Lower leg skin (tissue), 4 donors: ENCODE measurements around the gene NKX6-2. TPM values are rescaled to one million over a fixed set of nuclear protein-coding genes. Genes with fewer than 3 reads are reported as not detected.
"Not testable (repeated sequence)": the region's sequence is repeated elsewhere in the genome, so short reads cannot be mapped to it uniquely, and the experiment has no call there.

ENCODE experiments used
- DNase-seq, 2 donors: peaks; one replicate each; pipeline ENCODE4 v3.0.0-alpha.2; 2019; ENCODE audit warnings: low spot score in 2 of 2
- H3K4me3 ChIP-seq: fragments of 200-600 bp; sonication (generic); 2 replicates; pipeline ENCODE4 v1.5.1; 2017; ENCODE audit warnings: mild to moderate bottlenecking, low read depth; ENCODE audit not compliant: poor library complexity, severe bottlenecking
- POLR2A ChIP-seq, 2 donors: fragments of 450-650 bp; IDR thresholded peaks; one replicate each; pipeline ENCODE4 v1.6.1; 2016 to 2017; ENCODE audit warnings: antibody characterized with exemption in 2 of 2, mild to moderate bottlenecking in 1 of 2, moderate library complexity in 1 of 2
- WGBS, 2 donors: methylation state at CpG; one replicate each; pipeline ENCODE4 v1.1.5; 2018; 5-methylcytosine and 5-hydroxymethylcytosine counted together
- intact Hi-C: fragments of 100-400 bp; cut with DNase I; formaldehyde crosslinking; loops from one replicate; pipeline ENCODE4 v1.15.0; 2023; ENCODE audit warnings: low total_unique reads
- total RNA-seq, 4 donors: library from RNA; depleted of rRNA; stranded (reverse); fragments of >200 nt; gene quantifications; one replicate each; pipeline ENCODE4 v1.1.0, GENCODE V29; 2016
- TF ChIP-seq, protein P1 (sequence below), 3 donors: fragments of 450-650 bp; IDR thresholded peaks; one replicate each; pipeline ENCODE4 v1.5.1; 2016; ENCODE audit warnings: antibody characterized with exemption in 3 of 3, mild to moderate bottlenecking in 3 of 3, moderate library complexity in 2 of 3

The NKX6-2 gene
- total RNA-seq, 4 donors from 2014 or later = not detected

DNA sequence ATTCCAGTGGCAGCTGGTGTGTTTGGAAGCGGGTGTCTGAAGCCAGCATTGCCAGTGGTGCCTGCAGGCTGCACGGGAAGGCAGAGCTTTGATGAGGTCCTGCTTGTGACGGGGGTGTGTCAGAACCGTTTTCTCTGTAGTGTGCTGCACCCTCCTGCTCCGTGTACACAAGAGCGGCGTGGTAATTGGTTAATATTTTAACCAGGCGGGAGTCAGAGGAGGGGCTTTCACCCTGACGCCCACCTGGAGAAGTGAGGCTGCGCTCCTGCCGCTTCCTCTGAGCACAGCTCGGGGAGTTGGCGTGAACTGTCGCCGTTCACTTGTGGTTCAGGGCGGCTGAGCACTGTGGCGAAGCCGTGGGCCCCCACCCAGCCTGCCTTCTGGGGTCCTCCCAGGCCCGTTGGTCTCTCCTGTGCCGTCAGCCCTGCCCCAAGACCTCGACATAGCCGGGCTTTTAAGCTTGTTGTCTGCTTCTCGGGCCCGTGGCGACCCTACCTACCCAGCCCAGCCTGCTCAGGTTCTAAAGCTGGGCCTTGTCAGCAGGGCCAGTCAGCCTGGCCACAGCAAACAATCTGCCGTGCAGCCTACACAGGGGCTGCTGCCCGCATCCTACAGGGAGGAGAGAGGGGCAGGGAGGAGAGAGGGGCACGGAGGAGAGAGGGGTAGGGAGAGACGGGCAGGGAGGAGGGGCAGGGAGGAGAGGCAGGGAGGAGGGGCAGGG, 11.6 kb downstream of the NKX6-2 start:
- no peak for TF ChIP-seq POLR2A (IDR thresholded peaks at IDR 0.05)
- TF ChIP-seq, protein P1, sequence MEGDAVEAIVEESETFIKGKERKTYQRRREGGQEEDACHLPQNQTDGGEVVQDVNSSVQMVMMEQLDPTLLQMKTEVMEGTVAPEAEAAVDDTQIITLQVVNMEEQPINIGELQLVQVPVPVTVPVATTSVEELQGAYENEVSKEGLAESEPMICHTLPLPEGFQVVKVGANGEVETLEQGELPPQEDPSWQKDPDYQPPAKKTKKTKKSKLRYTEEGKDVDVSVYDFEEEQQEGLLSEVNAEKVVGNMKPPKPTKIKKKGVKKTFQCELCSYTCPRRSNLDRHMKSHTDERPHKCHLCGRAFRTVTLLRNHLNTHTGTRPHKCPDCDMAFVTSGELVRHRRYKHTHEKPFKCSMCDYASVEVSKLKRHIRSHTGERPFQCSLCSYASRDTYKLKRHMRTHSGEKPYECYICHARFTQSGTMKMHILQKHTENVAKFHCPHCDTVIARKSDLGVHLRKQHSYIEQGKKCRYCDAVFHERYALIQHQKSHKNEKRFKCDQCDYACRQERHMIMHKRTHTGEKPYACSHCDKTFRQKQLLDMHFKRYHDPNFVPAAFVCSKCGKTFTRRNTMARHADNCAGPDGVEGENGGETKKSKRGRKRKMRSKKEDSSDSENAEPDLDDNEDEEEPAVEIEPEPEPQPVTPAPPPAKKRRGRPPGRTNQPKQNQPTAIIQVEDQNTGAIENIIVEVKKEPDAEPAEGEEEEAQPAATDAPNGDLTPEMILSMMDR (IDR thresholded peaks at IDR 0.05) = no peak
- intact Hi-C loops = no loop called here
- no peak overlapping the region for H3K4me3 ChIP-seq
- WGBS, 2 donors = 75 to 82% methylated on average over 22 to 27 of the region's 29 CpGs
- no peak for DNase-seq

DNA sequence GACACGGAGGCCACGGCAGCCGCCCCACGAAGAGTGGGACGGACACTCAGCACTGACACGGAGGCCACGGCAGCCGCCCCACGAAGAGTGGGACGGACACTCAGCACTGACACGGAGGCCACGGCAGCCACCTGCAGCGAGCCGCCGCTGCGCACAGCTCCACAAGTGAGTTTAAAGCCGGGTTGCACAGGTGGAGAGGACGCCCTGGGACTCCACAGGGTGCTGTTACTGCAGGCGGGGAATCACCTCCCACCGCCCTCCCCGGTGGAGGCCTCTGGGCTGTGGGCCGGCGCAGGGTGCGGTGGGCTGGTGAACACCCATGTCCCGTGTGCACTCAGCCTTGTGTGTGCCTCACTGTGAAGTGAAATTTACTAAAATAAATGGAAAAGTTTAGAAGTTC, 13.1 kb downstream of the NKX6-2 start:
- intact Hi-C loops, DNase-seq, H3K4me3 ChIP-seq: not testable (repeated sequence)
- WGBS, 2 donors = 94 to 98% methylated on average over 9 to 16 of the region's 25 CpGs

DNA sequence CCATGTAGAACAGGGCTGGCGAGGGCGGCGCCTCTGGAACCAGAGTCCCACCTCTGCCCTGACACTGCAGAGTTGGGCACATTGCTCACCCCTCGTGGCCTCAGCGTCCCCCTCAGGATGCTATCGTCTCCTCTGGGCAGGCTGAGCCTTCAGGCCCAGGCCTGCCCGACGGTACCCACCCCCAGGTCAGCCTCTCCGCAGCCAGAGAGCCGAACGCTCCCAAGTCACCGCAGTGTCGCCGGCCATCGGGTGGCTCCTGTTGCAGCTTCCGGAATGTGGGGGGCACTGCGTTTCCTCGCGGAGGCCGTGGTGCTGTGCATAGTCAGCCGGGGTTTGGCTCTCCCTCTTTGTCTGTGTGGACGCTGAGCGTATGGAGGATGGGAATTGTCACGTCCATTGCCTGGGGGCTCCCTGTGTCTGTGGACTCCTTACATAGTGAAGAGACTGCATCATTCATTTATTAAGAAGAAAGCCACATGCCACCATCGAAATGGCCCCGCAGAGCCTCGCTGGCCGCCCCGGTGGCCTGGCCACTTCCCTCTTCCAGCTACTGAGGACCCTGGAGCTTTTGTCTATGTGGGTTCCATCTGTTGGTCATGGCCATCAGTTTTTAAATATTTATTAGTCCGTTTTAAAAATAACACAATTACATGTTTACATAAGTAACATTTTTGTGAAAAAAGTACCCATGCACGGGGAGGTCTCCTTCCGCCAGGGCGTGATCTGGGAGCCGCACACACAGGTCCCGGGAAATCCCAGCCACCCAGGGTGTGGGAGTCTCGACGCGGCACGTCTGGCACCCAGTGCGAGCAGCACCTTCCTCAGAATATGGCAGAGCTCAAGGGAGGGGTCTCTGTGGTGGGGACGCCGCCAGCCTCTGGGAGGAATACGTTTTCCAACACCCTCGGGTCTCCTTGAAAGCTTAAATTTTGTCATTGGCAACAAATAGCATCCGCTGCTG, 15.6 kb downstream of the NKX6-2 start:
- no peak for DNase-seq
- H3K4me3 ChIP-seq = no peak overlapping the region
- 94 to 97% methylated on average over 39 to 45 of the region's 45 CpGs for WGBS, 2 donors
- intact Hi-C loops = no loop called here
- TF ChIP-seq, protein P1 (IDR thresholded peaks at IDR 0.05) = no peak
- TF ChIP-seq POLR2A (IDR thresholded peaks at IDR 0.05) = no peak

DNA sequence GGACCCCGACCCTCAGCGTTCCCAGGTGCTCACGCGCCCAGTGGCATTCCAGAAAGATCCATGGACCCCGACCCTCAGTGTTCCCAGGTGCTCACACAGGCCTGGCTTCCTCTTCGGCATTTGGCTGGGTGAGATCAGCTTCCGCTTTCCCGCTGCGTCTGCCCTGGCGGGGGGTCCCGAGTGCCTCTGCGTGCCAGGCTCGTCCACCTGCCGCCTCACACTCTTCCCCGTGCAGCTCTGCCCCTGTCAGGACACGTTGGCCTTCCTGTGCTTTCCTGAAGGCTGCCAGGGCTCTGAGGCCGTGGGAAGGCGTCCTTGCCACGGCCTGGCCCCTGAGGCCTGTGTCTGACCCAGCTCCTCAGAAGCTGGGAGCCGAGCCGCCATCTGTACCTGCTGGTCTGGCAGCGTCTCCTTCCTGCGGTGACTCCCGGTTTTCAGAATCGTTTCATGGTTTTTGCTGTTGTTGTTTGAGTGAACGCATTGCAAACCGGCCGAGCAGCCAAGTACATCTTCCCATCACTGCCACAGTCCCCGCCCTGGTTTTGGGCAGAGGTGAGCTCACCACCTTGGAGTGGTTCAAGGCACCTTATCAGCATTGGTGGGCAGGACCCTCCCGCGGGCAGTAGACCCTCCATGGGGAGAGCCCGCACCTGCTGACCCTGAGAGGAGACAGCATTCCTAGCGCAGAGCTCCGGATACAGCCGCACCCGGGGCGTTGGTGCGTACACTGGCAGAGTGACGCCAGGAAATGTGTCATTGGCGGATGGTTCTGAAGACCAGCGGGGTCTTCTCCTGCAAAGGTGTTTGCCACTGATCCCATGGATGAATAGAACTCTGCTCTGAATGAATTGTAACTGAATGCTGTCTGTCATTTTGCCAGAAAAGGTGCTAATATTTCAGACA, 17.4 kb downstream of the NKX6-2 start:
- no peak overlapping the region for H3K4me3 ChIP-seq
- DNase-seq = no peak
- WGBS, 2 donors = 96 to 99% methylated on average over 35 to 40 of the region's 41 CpGs

DNA sequence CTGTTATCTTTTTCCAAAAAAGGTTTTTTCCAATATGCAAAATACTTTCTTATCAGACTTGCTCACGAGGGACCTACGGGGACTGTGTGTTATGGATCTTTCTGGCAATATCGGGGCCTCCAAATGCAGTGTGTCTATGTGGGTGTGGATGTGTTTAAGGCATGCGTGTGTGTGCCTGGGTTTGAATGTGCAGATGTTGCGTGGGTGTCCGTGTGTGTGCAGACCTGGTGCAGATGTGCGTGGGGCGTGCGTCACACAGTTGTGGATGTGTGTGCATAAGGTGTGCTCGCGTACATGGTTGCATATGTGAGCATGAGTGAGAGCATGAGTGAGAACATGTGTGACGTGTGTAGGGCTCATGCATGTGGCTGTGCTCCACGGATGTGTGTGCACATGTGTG, 19.7 kb downstream of the NKX6-2 start:
- H3K4me3 ChIP-seq = no peak overlapping the region
- intact Hi-C loops = no loop called here
- TF ChIP-seq POLR2A (IDR thresholded peaks at IDR 0.05) = no peak
- TF ChIP-seq, protein P1 (IDR thresholded peaks at IDR 0.05) = no peak
- no peak for DNase-seq
- 90 to 91% methylated on average over 13 of the region's 13 CpGs for WGBS, 2 donors

More for the DNA sequence above, 17.4 kb downstream of the NKX6-2 start:
- no peak for TF ChIP-seq POLR2A (IDR thresholded peaks at IDR 0.05)
- intact Hi-C loops = no loop called here

DNA sequence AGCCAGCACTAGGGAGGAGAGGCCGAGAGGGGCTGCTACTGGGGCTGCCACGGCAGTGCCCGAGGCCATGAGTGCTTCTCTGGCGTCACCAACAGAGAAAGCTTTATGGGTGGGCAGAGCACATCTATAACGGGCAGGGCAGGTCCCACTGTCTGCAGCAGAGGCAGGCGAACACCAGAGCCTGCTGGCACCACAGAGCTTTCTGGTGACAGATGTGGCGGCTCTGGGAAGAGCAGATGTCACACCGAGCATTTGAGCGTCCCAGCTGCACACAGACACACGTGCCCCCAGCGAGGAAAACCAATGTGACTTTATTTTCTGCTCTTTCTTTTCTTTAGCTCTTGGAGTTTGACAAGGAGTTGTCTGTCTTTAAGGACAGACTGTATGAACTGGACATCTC, 20.5 kb downstream of the NKX6-2 start:
- WGBS, 2 donors = 71 to 85% methylated on average over 5 to 11 of the region's 11 CpGs
- no peak overlapping the region for H3K4me3 ChIP-seq
- DNase-seq = no peak
- intact Hi-C loops = no loop called here
- TF ChIP-seq, protein P1 (IDR thresholded peaks at IDR 0.05) = no peak
- no peak for TF ChIP-seq POLR2A (IDR thresholded peaks at IDR 0.05)
